A549 (cell line): ENCODE measurements around the gene SKIC8. TPM values are rescaled to one million over a fixed set of nuclear protein-coding genes. Genes with fewer than 3 reads are reported as not detected.

Experiments used
- ATAC-seq, 2 experiments: fragments of 200-7000 bp in 1 of 2; fragments of >200 bp in 1 of 2; cut with Nextera tagmentation in 1 of 2; cut with Tn5 transposase in 1 of 2; 3 replicates each; pipeline versions ENCODE4 v1.8.0 to v1.9.1; 2018 to 2020; ENCODE audit warnings: mild to moderate bottlenecking in 1 of 2, moderate library complexity in 1 of 2
- CTCF ChIA-PET: fragments of 300-600 bp; sonication (Branson Sonifier 250); formaldehyde crosslinking; extraction: SDS; loops from one replicate; lab custom pipeline; 2021; ENCODE audit warnings: antibody characterized with exemption, inconsistent platforms; lab: Yijun Ruan, JAX
- POLR2A ChIA-PET: fragments of 350-600 bp; formaldehyde crosslinking; extraction: SDS; loops from one replicate; lab custom pipeline; 2021; ENCODE audit warnings: antibody characterized with exemption, inconsistent platforms; lab: Yijun Ruan, JAX
- DNase-seq, 2 experiments: peaks; one replicate each; pipeline versions ENCODE4 v3.0.0 to v3.0.0-alpha.2; 2011 to 2016; ENCODE audit warnings: low read depth in 1 of 2, low spot score in 1 of 2
- FAIRE-seq: peaks from 2 replicates; lab custom pipeline; 2011; peaks lifted over from hg19 to GRCh38; lab: Jason Lieb, UNC
- H3K27ac ChIP-seq, 2 experiments: fragments of >200 bp; sonication (Bioruptor Twin); formaldehyde crosslinking; 3 replicates each; pipeline ENCODE4 v1.5.1; 2016 to 2017
- H3K4me1 ChIP-seq: fragments of >200 bp; sonication (Bioruptor Twin); formaldehyde crosslinking; 3 replicates; pipeline ENCODE4 v1.6.1; 2016
- H3K4me2 ChIP-seq: fragments of >200 bp; sonication (Bioruptor Twin); formaldehyde crosslinking; 3 replicates; pipeline ENCODE4 v1.6.1; 2016
- H3K4me3 ChIP-seq: fragments of >200 bp; sonication (Bioruptor Twin); formaldehyde crosslinking; 3 replicates; pipeline ENCODE4 v1.5.1; 2016
- H3K9me3 ChIP-seq: fragments of >200 bp; sonication (Bioruptor Twin); formaldehyde crosslinking; 3 replicates; pipeline ENCODE4 v1.6.1; 2016
- BCL3 ChIP-seq: fragments of >200 bp; sonication (Bioruptor Twin); formaldehyde crosslinking; IDR thresholded peaks from 3 replicates; pipeline ENCODE4 v1.6.1; 2016
- CBX2 ChIP-seq: fragments of 200-600 bp; sonication (generic); IDR thresholded peaks from 2 replicates; pipeline ENCODE4 v1.6.1; 2016; ENCODE audit warnings: low read depth, mild to moderate bottlenecking, borderline replicate concordance
- CHD2 ChIP-seq: fragments of 150-350 bp; IDR thresholded peaks from 2 replicates; pipeline ENCODE4 v1.6.1; 2014; ENCODE audit warnings: low read length; ENCODE audit not compliant: partially characterized antibody
- CTCF ChIP-seq: fragments of >200 bp; sonication (Bioruptor Twin); formaldehyde crosslinking; IDR thresholded peaks from 3 replicates; pipeline ENCODE4 v1.5.1; 2016
- EHF ChIP-seq: fragments of 250-450 bp; sonication (Bioruptor Pico); IDR thresholded peaks from 2 replicates; pipeline ENCODE4 v1.5.0; 2020; ENCODE audit warnings: mild to moderate bottlenecking
- EP300 ChIP-seq, 2 experiments: fragments of >200 bp; sonication (Bioruptor Twin); formaldehyde crosslinking; IDR thresholded peaks; 2 replicates in 1 of 2; 3 replicates in 1 of 2; pipeline ENCODE4 v1.6.1; 2016 to 2017
- ESRRA ChIP-seq: fragments of 150-350 bp; IDR thresholded peaks from 2 replicates; pipeline ENCODE4 v1.6.1; 2014; ENCODE audit warnings: mild to moderate bottlenecking, low read length, borderline replicate concordance
- FOSB ChIP-seq: fragments of 250-450 bp; sonication (Bioruptor Pico); IDR thresholded peaks from 2 replicates; pipeline ENCODE4 v1.5.0; 2020; ENCODE audit warnings: mild to moderate bottlenecking, moderate library complexity
- HEYL ChIP-seq: fragments of 250-450 bp; sonication (Bioruptor Pico); IDR thresholded peaks from 2 replicates; pipeline ENCODE4 v1.8.0; 2021; ENCODE audit warnings: mild to moderate bottlenecking, moderate library complexity
- HOXA7 ChIP-seq: fragments of 250-450 bp; sonication (Bioruptor Pico); IDR thresholded peaks from 2 replicates; pipeline ENCODE4 v1.5.0; 2020; ENCODE audit warnings: mild to moderate bottlenecking, moderate library complexity
- HOXB13 ChIP-seq: fragments of 250-450 bp; sonication (Bioruptor Pico); IDR thresholded peaks from 2 replicates; pipeline ENCODE4 v1.5.0; 2020; ENCODE audit warnings: low read depth, mild to moderate bottlenecking, moderate library complexity
- JUN ChIP-seq, 2 experiments: fragments of >200 bp; sonication (Bioruptor Twin); formaldehyde crosslinking; IDR thresholded peaks; 2 replicates in 1 of 2; 3 replicates in 1 of 2; pipeline ENCODE4 v1.6.1; 2016 to 2017
- MYC ChIP-seq: IDR thresholded peaks from 2 replicates; pipeline ENCODE4 v1.6.1; 2012; ENCODE audit warnings: mild to moderate bottlenecking, inconsistent platforms, low read length, improper control_type of control experiment, borderline replicate concordance
- NR3C1 ChIP-seq: fragments of >200 bp; sonication (Bioruptor Twin); formaldehyde crosslinking; IDR thresholded peaks from 3 replicates; pipeline ENCODE4 v1.6.1; 2017
- POLR2A ChIP-seq: IDR thresholded peaks from 2 replicates; pipeline ENCODE4 v1.6.1; 2012; ENCODE audit warnings: mild to moderate bottlenecking, low read length
- RAD21 ChIP-seq, 2 experiments: fragments of >200 bp in 1 of 2; sonication (Bioruptor Twin) in 1 of 2; formaldehyde crosslinking in 1 of 2; IDR thresholded peaks in 1 of 2; conservative IDR thresholded peaks in 1 of 2; 2 replicates in 1 of 2; 3 replicates in 1 of 2; pipeline ENCODE4 v1.6.1; 2012 to 2018; ENCODE audit warnings: inconsistent platforms in 1 of 2
- RCOR1 ChIP-seq: fragments of 150-350 bp; IDR thresholded peaks from 2 replicates; pipeline ENCODE4 v1.6.1; 2014; ENCODE audit warnings: antibody characterized with exemption, low read length, low read depth
- SMC3 ChIP-seq: fragments of >200 bp; sonication (Bioruptor Twin); formaldehyde crosslinking; IDR thresholded peaks from 3 replicates; pipeline ENCODE4 v1.6.1; 2018; ENCODE audit warnings: inconsistent platforms
- SREBF2 ChIP-seq: fragments of 450-650 bp; IDR thresholded peaks from 2 replicates; pipeline ENCODE4 v1.6.1; 2014; ENCODE audit warnings: mild to moderate bottlenecking, moderate library complexity
- TFCP2L1 ChIP-seq: fragments of 250-450 bp; sonication (Bioruptor Pico); IDR thresholded peaks from 2 replicates; pipeline ENCODE4 v1.5.0; 2021; ENCODE audit warnings: mild to moderate bottlenecking
- ZC3H11A ChIP-seq: fragments of 450-650 bp; IDR thresholded peaks from 2 replicates; pipeline ENCODE4 v1.6.1; 2014; ENCODE audit warnings: antibody characterized with exemption, mild to moderate bottlenecking
- ZNF302 ChIP-seq: fragments of 250-450 bp; sonication (Bioruptor Pico); IDR thresholded peaks from 2 replicates; pipeline ENCODE4 v1.9.0; 2021; ENCODE audit warnings: inconsistent platforms, mild to moderate bottlenecking, moderate library complexity
- ZSCAN20 ChIP-seq: fragments of 250-450 bp; sonication (Bioruptor Pico); IDR thresholded peaks from 2 replicates; pipeline ENCODE4 v1.8.0; 2022; ENCODE audit warnings: mild to moderate bottlenecking, moderate library complexity
- WGBS: methylation state at CpG from one replicate; pipeline ENCODE4 v1.1.6; 2017; ENCODE audit errors: missing lambda C conversion rate; 5-methylcytosine and 5-hydroxymethylcytosine counted together
- polyA plus RNA-seq, 4 experiments: library from polyadenylated mRNA; depleted of rRNA in 3 of 4; stranded (reverse); fragments of >200 nt; fragmentation: RNase III in 1 of 4; extraction: RNeasy Plus Mini Kit Qiagen cat#74134 plus additional on column Dnase treatment in 1 of 4; gene quantifications; 2 replicates in 3 of 4; 3 replicates in 1 of 4; pipeline ENCODE4 v1.2.3, GENCODE V29; 2011 to 2017
- TF ChIP-seq, protein P1 (sequence below): IDR thresholded peaks from 2 replicates; pipeline ENCODE4 v1.6.1; 2012

The SKIC8 gene
- polyA plus RNA-seq, 2 of the 4 experiments (the other 2 are of a cell fraction): 143 to 177 TPM

- DNase-seq (peak; percentile 77 to 87), ATAC-seq (peak; percentile 85 to 95), FAIRE-seq (no peak)
- CTCF ChIA-PET: interaction anchor here (0.5 to 19.9 kb wide), 66 partner anchors 10 to 504 kb away, joined by 3 to 571 read pairs (median 5); partner anchors contain the start of genes ACSBG1, CIB2, IREB2 and SKIC8
- no peaks in the 10 kb centered on the region for H3K9me3 ChIP-seq
- H3K4me3 ChIP-seq: no peak overlapping the region
- peak overlapping the region; percentile 51 for H3K4me2 ChIP-seq
- 0 out of 6 replicates have a peak overlapping the region, but pooled peaks of 1 of the 2 experiments have one; percentile 17 for H3K27ac ChIP-seq
- POLR2A ChIA-PET: interaction anchor here (1.2 to 3.7 kb wide), 3 partner anchors 9 to 114 kb away, joined by 4 to 15 read pairs (median 7); partner anchors contain the start of gene SKIC8
- TF ChIP-seq CTCF (peak; percentile 98), RCOR1 (0 out of 2 replicates have a peak, but pooled peaks have one; percentile 35), MYC (peak; percentile 44; the same call in 1 of the 2 replicates), SMC3 (peak; percentile 91), POLR2A (no peak), ESRRA (no peak), RAD21 (conservative IDR thresholded peaks at IDR 0.05 in 1 of 2, IDR thresholded peaks at IDR 0.05 in 1 of 2) (peak; percentile 98)
- 12% methylated on average over 9 of the region's 9 CpGs for WGBS
- peaks cover 5% of the 10 kb centered on the region; the same call in 2 of the 3 replicates for H3K4me1 ChIP-seq
Observed at GRCh38 chr15:78308422-78309032, 9.1 kb upstream of the SKIC8 start.

DNA sequence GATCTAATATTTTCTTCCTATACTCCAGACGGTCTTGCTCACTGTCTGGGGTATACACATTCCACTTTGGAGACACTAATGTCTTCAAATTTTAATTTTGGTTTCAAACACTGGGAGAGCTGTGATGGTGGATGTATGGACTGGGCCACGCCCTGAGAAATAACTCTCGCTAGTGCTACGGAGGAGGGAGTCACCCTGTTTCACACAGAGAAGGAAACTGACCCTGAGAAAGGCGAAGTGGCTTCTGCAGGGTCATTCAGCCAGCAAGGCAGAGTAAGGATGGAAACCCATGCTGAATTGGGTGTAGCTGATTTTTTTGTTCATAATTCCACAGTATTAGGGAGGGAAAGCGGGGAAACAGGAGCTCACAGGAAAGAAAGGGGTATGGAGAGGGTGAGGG is 8.6 kb upstream of the SKIC8 start:
- ChIA-PET POLR2A (interaction anchor here (1.2 to 2.0 kb wide), 3 partner anchors 8 to 131 kb away, joined by 4 to 7 read pairs (median 5); partner anchors contain the start of genes IREB2 and SKIC8), CTCF (interaction anchor here (0.5 to 19.9 kb wide), 50 partner anchors 9 to 504 kb away, joined by 3 to 571 read pairs (median 5); partner anchors contain the start of genes CIB2 and SKIC8)
- TF ChIP-seq RCOR1: no peak
- no peak for TF ChIP-seq CHD2
- TF ChIP-seq JUN (IDR thresholded peaks at IDR 0.05): no peak
- no peak for TF ChIP-seq ZNF302 (CRISPR knock-in tag)
- TF ChIP-seq SREBF2: no peak
- TF ChIP-seq CBX2: no peak
- TF ChIP-seq HEYL: no peak
- TF ChIP-seq, protein P1, sequence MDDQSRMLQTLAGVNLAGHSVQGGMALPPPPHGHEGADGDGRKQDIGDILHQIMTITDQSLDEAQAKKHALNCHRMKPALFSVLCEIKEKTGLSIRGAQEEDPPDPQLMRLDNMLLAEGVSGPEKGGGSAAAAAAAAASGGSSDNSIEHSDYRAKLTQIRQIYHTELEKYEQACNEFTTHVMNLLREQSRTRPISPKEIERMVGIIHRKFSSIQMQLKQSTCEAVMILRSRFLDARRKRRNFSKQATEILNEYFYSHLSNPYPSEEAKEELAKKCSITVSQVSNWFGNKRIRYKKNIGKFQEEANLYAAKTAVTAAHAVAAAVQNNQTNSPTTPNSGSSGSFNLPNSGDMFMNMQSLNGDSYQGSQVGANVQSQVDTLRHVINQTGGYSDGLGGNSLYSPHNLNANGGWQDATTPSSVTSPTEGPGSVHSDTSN: no peak
- TF ChIP-seq EHF (CRISPR knock-in tag): no peak
- no peak for TF ChIP-seq HOXA7
- TF ChIP-seq ZSCAN20 (CRISPR knock-in tag): no peak
- TF ChIP-seq FOSB (CRISPR knock-in tag): no peak
- no peak for TF ChIP-seq POLR2A
- no peak for TF ChIP-seq ZC3H11A
- TF ChIP-seq HOXB13: no peak
- TF ChIP-seq BCL3: no peak
- TF ChIP-seq NR3C1: no peak
- no peak for TF ChIP-seq EP300 (IDR thresholded peaks at IDR 0.05)
- TF ChIP-seq TFCP2L1 (CRISPR knock-in tag): no peak
- FAIRE-seq (no peak), DNase-seq (no peak), ATAC-seq (peak; percentile 9 to 33; a peak in 3 of 6 replicates)
- Histone ChIP-seq H3K4me2 (peak overlapping the region; percentile 51), H3K27ac (0 out of 6 replicates have a peak overlapping the region, but pooled peaks of 1 of the 2 experiments have one; percentile 17), H3K9me3 (no peaks in the 10 kb centered on the region), H3K4me1 (peaks cover 6% of the 10 kb centered on the region), H3K4me3 (no peak overlapping the region)
- WGBS: 34% methylated on average over 6 of the region's 6 CpGs
